ENCODE data around the gene PCSK1N. TPM values are rescaled to one million over a fixed set of nuclear protein-coding genes. Genes with fewer than 3 reads are reported as not detected.
A peak's percentile ranks its signal among the peaks of the same experiment; 100 is the strongest.

Gene PCSK1N
- polyA plus RNA-seq, 2 of the 4 experiments (the other 2 are of a cell fraction), result 3.0 to 21.2 TPM

- 0 out of 2 replicates have a peak, but pooled peaks have one; percentile 36 for TF ChIP-seq MAX (IDR thresholded peaks at IDR 0.05)
- TF ChIP-seq, protein P1, sequence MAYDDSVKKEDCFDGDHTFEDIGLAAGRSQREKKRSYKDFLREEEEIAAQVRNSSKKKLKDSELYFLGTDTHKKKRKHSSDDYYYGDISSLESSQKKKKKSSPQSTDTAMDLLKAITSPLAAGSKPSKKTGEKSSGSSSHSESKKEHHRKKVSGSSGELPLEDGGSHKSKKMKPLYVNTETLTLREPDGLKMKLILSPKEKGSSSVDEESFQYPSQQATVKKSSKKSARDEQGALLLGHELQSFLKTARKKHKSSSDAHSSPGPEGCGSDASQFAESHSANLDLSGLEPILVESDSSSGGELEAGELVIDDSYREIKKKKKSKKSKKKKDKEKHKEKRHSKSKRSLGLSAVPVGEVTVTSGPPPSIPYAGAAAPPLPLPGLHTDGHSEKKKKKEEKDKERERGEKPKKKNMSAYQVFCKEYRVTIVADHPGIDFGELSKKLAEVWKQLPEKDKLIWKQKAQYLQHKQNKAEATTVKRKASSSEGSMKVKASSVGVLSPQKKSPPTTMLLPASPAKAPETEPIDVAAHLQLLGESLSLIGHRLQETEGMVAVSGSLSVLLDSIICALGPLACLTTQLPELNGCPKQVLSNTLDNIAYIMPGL (CRISPR knock-in tag; IDR thresholded peaks at IDR 0.05; ENCODE audit: borderline replicate concordance), result no peak
- ATAC-seq (peak; percentile 67 to 75; a peak in 5 of 6 replicates), DNase-seq (ENCODE audit: low read depth in 1 of 2, low spot score in 1 of 2) (peak; percentile 15 to 38), FAIRE-seq (no peak)
- Histone ChIP-seq H3K4me1 (peaks cover 12% of the 10 kb centered on the region), H3K9me3 (no peaks in the 10 kb centered on the region), H3K4me3 (no peak overlapping the region), H3K27ac (peak overlapping the region; percentile 40 to 77; a peak in 3 of 6 replicates), H3K4me2 (peak overlapping the region; percentile 51)
- ChIA-PET POLR2A (no interaction called here), CTCF (interaction anchor here (1.0 kb wide), 1 partner anchor 147 kb away, joined by 4 read pairs; no protein-coding TSS in a partner anchor)
- WGBS (ENCODE audit: missing lambda C conversion rate), result 55% methylated on average over 8 of the region's 8 CpGs
Measured at GRCh38 chrX:48794911-48795515, 40.4 kb downstream of the PCSK1N start.

GRCh38 chrX:48794340-48794910 lies 41.0 kb downstream of the PCSK1N start:
- no peak overlapping the region for H3K4me2 ChIP-seq
- no peak for FAIRE-seq
- POLR2A ChIA-PET, result no interaction called here
- 91% methylated on average over 12 of the region's 12 CpGs for WGBS (ENCODE audit: missing lambda C conversion rate)
- ATAC-seq, result no peak
- TF ChIP-seq HEYL (CRISPR knock-in tag; IDR thresholded peaks at IDR 0.05) (no peak), NR3C1 (IDR thresholded peaks at IDR 0.05) (no peak), HOXB13 (CRISPR knock-in tag; IDR thresholded peaks at IDR 0.05; ENCODE audit: low read depth) (no peak), ZSCAN20 (CRISPR knock-in tag; IDR thresholded peaks at IDR 0.05) (no peak), ZC3H11A (IDR thresholded peaks at IDR 0.05) (no peak), HOXA7 (CRISPR knock-in tag; IDR thresholded peaks at IDR 0.05) (no peak), FOXS1 (CRISPR knock-in tag; IDR thresholded peaks at IDR 0.05) (no peak)
- CTCF ChIA-PET, result interaction anchor here (1.0 kb wide), 1 partner anchor 146 kb away, joined by 4 read pairs; no protein-coding TSS in a partner anchor
- peaks cover 12% of the 10 kb centered on the region for H3K4me1 ChIP-seq
- DNase-seq (ENCODE audit: low read depth in 1 of 2, low spot score in 1 of 2), result no peak
- H3K9me3 ChIP-seq, result no peaks in the 10 kb centered on the region
- H3K4me3 ChIP-seq, result no peak overlapping the region
- peak overlapping the region in 1 of 2 experiments; percentile 77; a peak in 3 of 6 replicates for H3K27ac ChIP-seq

- 100% methylated on average over 2 of the region's 4 CpGs for WGBS (ENCODE audit: missing lambda C conversion rate)
- H3K4me1 ChIP-seq, result peaks cover 12% of the 10 kb centered on the region
Measured at GRCh38 chrX:48793935-48794334, 41.5 kb downstream of the PCSK1N start.

DNA sequence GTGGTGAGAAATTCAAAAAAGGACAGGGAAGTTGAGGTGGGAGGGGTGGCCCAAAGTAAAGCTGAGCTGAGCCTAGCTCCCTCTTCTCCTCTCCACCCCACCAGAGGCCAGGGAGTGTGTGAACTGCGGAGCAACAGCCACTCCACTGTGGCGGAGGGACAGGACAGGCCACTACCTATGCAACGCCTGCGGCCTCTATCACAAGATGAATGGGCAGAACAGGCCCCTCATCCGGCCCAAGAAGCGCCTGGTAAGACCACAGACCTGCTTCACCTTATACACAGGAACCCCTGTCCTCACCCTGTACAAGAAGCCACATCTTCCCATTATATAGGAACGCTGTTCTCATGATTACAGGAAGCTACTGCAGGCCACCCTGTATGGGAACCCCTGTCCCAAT lies 43.2 kb downstream of the PCSK1N start:
- CTCF ChIA-PET, result interaction anchor here (0.6 to 1.3 kb wide), 2 partner anchors 42 to 76 kb away, joined by 3 to 4 read pairs; no protein-coding TSS in a partner anchor
- TF ChIP-seq BHLHE40 (IDR thresholded peaks at IDR 0.05; ENCODE audit: low read depth, low read length), result no peak
- TF ChIP-seq CBX2 (IDR thresholded peaks at IDR 0.05; ENCODE audit: borderline replicate concordance, low read depth), result no peak
- no peak for TF ChIP-seq PHF8 (IDR thresholded peaks at IDR 0.05; ENCODE audit: borderline replicate concordance, low read depth)
- no peak for TF ChIP-seq HOXB5 (CRISPR knock-in tag; IDR thresholded peaks at IDR 0.05)
- no peak for TF ChIP-seq RARB (CRISPR knock-in tag; IDR thresholded peaks at IDR 0.05)

More at GRCh38 chrX:48793935-48794334, 41.5 kb downstream of the PCSK1N start:
- Histone ChIP-seq H3K9me3 (no peaks in the 10 kb centered on the region), H3K4me3 (no peak overlapping the region), H3K27ac (no peak overlapping the region), H3K4me2 (no peak overlapping the region)
- ChIA-PET CTCF (no interaction called here), POLR2A (no interaction called here)
- DNase-seq (ENCODE audit: low read depth in 1 of 2, low spot score in 1 of 2), result no peak
- FAIRE-seq, result no peak
- TF ChIP-seq RCOR1 (IDR thresholded peaks at IDR 0.05; ENCODE audit: low read depth, low read length), result no peak
- no peak for ATAC-seq

More for the DNA sequence above, 43.2 kb downstream of the PCSK1N start:
- Histone ChIP-seq H3K4me3 (no peak overlapping the region), H3K27ac (no peak overlapping the region), H3K9me3 (no peaks in the 10 kb centered on the region), H3K4me1 (peaks cover 12% of the 10 kb centered on the region), H3K4me2 (no peak overlapping the region)
- ATAC-seq (no peak; a peak in 1 of 6 replicates), DNase-seq (ENCODE audit: low read depth in 1 of 2, low spot score in 1 of 2) (no peak), FAIRE-seq (no peak)
- WGBS (ENCODE audit: missing lambda C conversion rate), result 86% methylated on average over 6 of the region's 7 CpGs
- POLR2A ChIA-PET, result no interaction called here

Data from A549 (cell line).